ENCODE data around the gene ARPC1A. TPM values are rescaled to one million over a fixed set of nuclear protein-coding genes. Genes with fewer than 3 reads are reported as not detected.

Gene ARPC1A
- total RNA-seq, 2 experiments from 2014 or later = 71.8 to 108 TPM

- H3K4me1 ChIP-seq (ENCODE audit: insufficient read depth, low read length, poor library complexity, severe bottlenecking) = no peaks in the 10 kb centered on the region
- no peak for DNase-seq (ENCODE audit: low spot score)
- no peaks in the 10 kb centered on the region for H4K20me1 ChIP-seq (ENCODE audit: insufficient read depth, low read length)
- ChIA-PET CTCF (ENCODE audit: unreplicated experiment) (no interaction called here), POLR2A (interaction anchor here (0.5 kb wide), 1 partner anchor 112 kb away, joined by 4 read pairs; no protein-coding TSS in a partner anchor)
- no peak for TF ChIP-seq CTCF (conservative IDR thresholded peaks at IDR 0.05; ENCODE audit: low read length)
- TF ChIP-seq EZH2phosphoT487 (IDR thresholded peaks at IDR 0.05; ENCODE audit: borderline replicate concordance, low read depth, low read length) = no peak
- H3K4me3 ChIP-seq (ENCODE audit: low read depth, low read length, poor library complexity, severe bottlenecking) = no peak overlapping the region
- no peak overlapping the region for H2AFZ ChIP-seq (ENCODE audit: low read length)
- H3K36me3 ChIP-seq (ENCODE audit: insufficient read depth, low read length) = no peaks in the 10 kb centered on the region
- no peak overlapping the region for H3K4me2 ChIP-seq (ENCODE audit: low read length)
- H3K9me2 ChIP-seq (ENCODE audit: insufficient read depth, low read length) = no peaks in the 10 kb centered on the region
- BruUV-seq (replicated peaks) = no TSS peak
- H3K9me3 ChIP-seq (ENCODE audit: low read length) = no peaks in the 10 kb centered on the region
- H3K27ac ChIP-seq (ENCODE audit: low read depth, low read length, poor library complexity, severe bottlenecking) = no peak overlapping the region
- no peaks in the 10 kb centered on the region for H3K79me2 ChIP-seq (ENCODE audit: insufficient read depth, low read depth, low read length)
- intact Hi-C loops (cut with micrococcal nuclease; ENCODE audit: unreplicated experiment) = no loop called here
These were observed 32.0 kb upstream of the ARPC1A start for GRCh38 chr7:99293650-99294049.

- TF ChIP-seq EZH2phosphoT487 (IDR thresholded peaks at IDR 0.05; ENCODE audit: borderline replicate concordance, low read depth, low read length) = no peak
- TF ChIP-seq CTCF (conservative IDR thresholded peaks at IDR 0.05; ENCODE audit: low read length) = no peak
- Histone ChIP-seq H3K79me2 (ENCODE audit: insufficient read depth, low read depth, low read length) (no peaks in the 10 kb centered on the region), H3K4me2 (ENCODE audit: low read length) (no peak overlapping the region), H4K20me1 (ENCODE audit: insufficient read depth, low read length) (no peaks in the 10 kb centered on the region), H3K9me3 (ENCODE audit: low read length) (no peaks in the 10 kb centered on the region), H3K4me1 (ENCODE audit: insufficient read depth, low read length, poor library complexity, severe bottlenecking) (no peaks in the 10 kb centered on the region), H3K4me3 (ENCODE audit: low read depth, low read length, poor library complexity, severe bottlenecking) (no peak overlapping the region), H3K27ac (ENCODE audit: low read depth, low read length, poor library complexity, severe bottlenecking) (no peak overlapping the region), H3K36me3 (ENCODE audit: insufficient read depth, low read length) (no peaks in the 10 kb centered on the region), H2AFZ (ENCODE audit: low read length) (no peak overlapping the region), H3K9me2 (ENCODE audit: insufficient read depth, low read length) (no peaks in the 10 kb centered on the region)
- ChIA-PET CTCF (ENCODE audit: unreplicated experiment) (no interaction called here), POLR2A (interaction anchor here (0.6 to 0.7 kb wide), 2 partner anchors 250 to 552 kb away, joined by 3 to 5 read pairs; no protein-coding TSS in a partner anchor)
- intact Hi-C loops (cut with micrococcal nuclease; ENCODE audit: unreplicated experiment) = no loop called here
- no TSS peak for BruUV-seq (replicated peaks)
- no peak for DNase-seq (ENCODE audit: low spot score)
These were observed 29.2 kb upstream of the ARPC1A start for GRCh38 chr7:99296471-99296870.

GRCh38 chr7:99301496-99301895 lies 24.2 kb upstream of the ARPC1A start:
- H3K27ac ChIP-seq (ENCODE audit: low read depth, low read length, poor library complexity, severe bottlenecking) = no peak overlapping the region
- no peaks in the 10 kb centered on the region for H4K20me1 ChIP-seq (ENCODE audit: insufficient read depth, low read length)
- H3K4me2 ChIP-seq (ENCODE audit: low read length) = no peak overlapping the region
- no peak overlapping the region for H3K4me3 ChIP-seq (ENCODE audit: low read depth, low read length, poor library complexity, severe bottlenecking)
- CTCF ChIA-PET (ENCODE audit: unreplicated experiment) = no interaction called here
- H3K9me3 ChIP-seq (ENCODE audit: low read length) = no peaks in the 10 kb centered on the region
- TF ChIP-seq EZH2phosphoT487 (IDR thresholded peaks at IDR 0.05; ENCODE audit: borderline replicate concordance, low read depth, low read length) (no peak), CTCF (conservative IDR thresholded peaks at IDR 0.05; ENCODE audit: low read length) (no peak)
- H3K36me3 ChIP-seq (ENCODE audit: insufficient read depth, low read length) = no peaks in the 10 kb centered on the region
- H3K9me2 ChIP-seq (ENCODE audit: insufficient read depth, low read length) = no peaks in the 10 kb centered on the region
- no TSS peak for BruUV-seq (replicated peaks)
- H3K4me1 ChIP-seq (ENCODE audit: insufficient read depth, low read length, poor library complexity, severe bottlenecking) = no peaks in the 10 kb centered on the region
- intact Hi-C loops (cut with micrococcal nuclease; ENCODE audit: unreplicated experiment) = no loop called here
- H3K79me2 ChIP-seq (ENCODE audit: insufficient read depth, low read depth, low read length) = no peaks in the 10 kb centered on the region
- no peak overlapping the region for H2AFZ ChIP-seq (ENCODE audit: low read length)
- no peak for DNase-seq (ENCODE audit: low spot score)
- POLR2A ChIA-PET = no interaction called here
